Neuronal stem cell (in vitro differentiated cells): Measurements from ENCODE around the gene B3GAT3.
A peak's percentile ranks its signal among the peaks of the same experiment; 100 is the strongest.

ENCODE experiments used
- DNase-seq: peaks from one replicate; pipeline ENCODE4 v3.0.0-alpha.2; 2013; ENCODE audit warnings: low spot score
- H2AFZ ChIP-seq: one replicate; pipeline ENCODE4 v1.6.1; 2013; ENCODE audit warnings: mild to moderate bottlenecking, low read length, inconsistent platforms
- H2AK5ac ChIP-seq: 2 replicates; pipeline ENCODE4 v1.6.1; 2013; ENCODE audit warnings: low read depth, mild to moderate bottlenecking, inconsistent platforms, low read length, moderate library complexity, mixed read lengths
- H2BK120ac ChIP-seq: 2 replicates; pipeline ENCODE4 v1.6.1; 2013; ENCODE audit warnings: low read depth, mild to moderate bottlenecking, inconsistent platforms, low read length, moderate library complexity, mixed read lengths
- H2BK12ac ChIP-seq: one replicate; pipeline ENCODE4 v1.6.1; 2013; ENCODE audit warnings: low read length, inconsistent platforms
- H2BK15ac ChIP-seq: 2 replicates; pipeline ENCODE4 v1.6.1; 2013; ENCODE audit warnings: mild to moderate bottlenecking, low read length, inconsistent platforms, mixed read lengths
- H2BK5ac ChIP-seq: one replicate; pipeline ENCODE4 v1.6.1; 2013; ENCODE audit warnings: inconsistent platforms, mild to moderate bottlenecking, low read length, moderate library complexity
- H3K14ac ChIP-seq: one replicate; pipeline ENCODE4 v1.6.1; 2013; ENCODE audit warnings: low read length, inconsistent platforms
- H3K18ac ChIP-seq: 2 replicates; pipeline ENCODE4 v1.6.1; 2013; ENCODE audit warnings: low read length, inconsistent platforms
- H3K23ac ChIP-seq: 2 replicates; pipeline ENCODE4 v1.6.1; 2013; ENCODE audit warnings: low read depth, mild to moderate bottlenecking, mixed read lengths, low read length, inconsistent platforms; ENCODE audit not compliant: poor library complexity
- H3K27ac ChIP-seq: replicated peaks from 3 replicates; pipeline ENCODE4 v1.5.1; 2013; ENCODE audit warnings: low read length, inconsistent platforms
- H3K27me3 ChIP-seq, 3 experiments: 2 replicates each; pipeline ENCODE4 v1.6.1; 2013; ENCODE audit warnings: low read length in 3 of 3, mild to moderate bottlenecking in 2 of 3, inconsistent platforms in 1 of 3, low read depth in 1 of 3, mixed read lengths in 1 of 3, moderate library complexity in 1 of 3; ENCODE audit not compliant: control insufficient read depth in 3 of 3, insufficient read depth in 3 of 3
- H3K36me3 ChIP-seq, 2 donors: replicated peaks in 1 of 2; 2 replicates each; pipeline ENCODE4 v1.6.1; 2013; ENCODE audit warnings: low read length in 2 of 2; ENCODE audit not compliant: control insufficient read depth in 2 of 2, insufficient read depth in 2 of 2
- H3K4ac ChIP-seq: 2 replicates; pipeline ENCODE4 v1.6.1; 2013; ENCODE audit warnings: inconsistent platforms, mild to moderate bottlenecking, low read length, moderate library complexity
- H3K4me1 ChIP-seq, 2 donors: 1 replicate in 1 of 2; 2 replicates in 1 of 2; pipeline ENCODE4 v1.6.1; 2013; ENCODE audit warnings: low read length in 2 of 2, low read depth in 1 of 2; ENCODE audit not compliant: control insufficient read depth in 2 of 2, insufficient read depth in 1 of 2
- H3K4me2 ChIP-seq: one replicate; pipeline ENCODE4 v1.6.1; 2013; ENCODE audit warnings: mild to moderate bottlenecking, low read length, inconsistent platforms; ENCODE audit not compliant: insufficient read depth, poor library complexity, severe bottlenecking
- H3K4me3 ChIP-seq, 2 donors: 2 replicates each; pipeline ENCODE4 v1.5.1; 2013; ENCODE audit warnings: low read length in 2 of 2, mild to moderate bottlenecking in 2 of 2, inconsistent platforms in 1 of 2, moderate library complexity in 1 of 2
- H3K79me1 ChIP-seq: one replicate; pipeline ENCODE4 v1.6.1; 2013; ENCODE audit warnings: low read depth, mild to moderate bottlenecking, inconsistent platforms, low read length, moderate library complexity
- H3K9ac ChIP-seq: one replicate; pipeline ENCODE4 v1.6.1; 2013; ENCODE audit warnings: mild to moderate bottlenecking, low read depth, low read length, inconsistent platforms; ENCODE audit not compliant: poor library complexity
- H3K9me3 ChIP-seq, 2 donors: replicated peaks in 1 of 2; 2 replicates each; pipeline versions ENCODE3 to v1.6.1; 2013; ENCODE audit warnings: low read length in 2 of 2, mild to moderate bottlenecking in 2 of 2, inconsistent platforms in 1 of 2, low read depth in 1 of 2, mixed read lengths in 1 of 2, moderate library complexity in 1 of 2; ENCODE audit not compliant: control insufficient read depth in 2 of 2, insufficient read depth in 1 of 2
- H4K8ac ChIP-seq: one replicate; pipeline ENCODE4 v1.6.1; 2013; ENCODE audit warnings: low read depth, mild to moderate bottlenecking, inconsistent platforms, low read length, moderate library complexity
- H4K91ac ChIP-seq: one replicate; pipeline ENCODE4 v1.6.1; 2013; ENCODE audit warnings: low read length, low read depth, mild to moderate bottlenecking, inconsistent platforms; ENCODE audit not compliant: poor library complexity
- WGBS, 2 donors: extraction: QIAGEN DNeasy Blood & Tissue Kit; methylation state at CpG; one replicate each; pipeline ENCODE4 v1.1.7; 2013; ENCODE audit warnings: missing lambda C conversion rate in 2 of 2, mixed read lengths in 1 of 2; ENCODE audit not compliant: insufficient read length in 2 of 2, insufficient replicate concordance in 1 of 2; ENCODE audit errors: extremely low coverage in 2 of 2; 5-methylcytosine and 5-hydroxymethylcytosine counted together

B3GAT3 gene

DNA sequence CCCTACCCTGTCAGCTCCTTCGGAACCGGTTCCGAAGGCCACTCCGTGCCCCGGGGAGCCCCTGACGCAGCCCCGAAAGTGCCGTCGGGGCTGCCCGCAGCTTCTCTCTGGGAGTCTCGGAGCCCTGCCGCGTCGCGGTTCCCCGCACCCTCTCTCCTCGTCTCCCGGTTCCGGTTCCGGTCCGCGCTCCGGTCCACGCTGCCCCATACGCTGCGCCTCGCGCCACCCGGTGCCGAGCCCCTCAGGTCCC, 20.7 kb downstream of the B3GAT3 start:
- Histone ChIP-seq H3K9me3 (no peaks in the 10 kb centered on the region), H3K4me2 (peak overlapping the region; percentile 71), H3K79me1 (peaks cover 8% of the 10 kb centered on the region), H2AK5ac (peak overlapping the region; percentile 94), H2BK12ac (peak overlapping the region; percentile 76), H3K27me3 (peaks cover 0 to 17% (median 0%) of the 10 kb centered on the region in 3 experiments), H3K4ac (no peak overlapping the region), H2BK120ac (peak overlapping the region; percentile 65), H2BK5ac (peak overlapping the region; percentile 82), H3K9ac (peak overlapping the region; percentile 97), H3K18ac (peak overlapping the region; percentile 97), H3K14ac (peak overlapping the region; percentile 92), H3K4me1 (peaks cover 19 to 37% of the 10 kb centered on the region in 2 donors), H4K8ac (no peak overlapping the region), H3K4me3 (peak overlapping the region; percentile 84 to 95), H3K23ac (peak overlapping the region; percentile 90), H2BK15ac (peak overlapping the region; percentile 39), H3K36me3 (peaks cover 27 to 54% of the 10 kb centered on the region in 2 donors), H2AFZ (peak overlapping the region; percentile 86), H4K91ac (peak overlapping the region; percentile 5), H3K27ac (peak overlapping the region; percentile 84)
- DNase-seq, result no peak
- WGBS, 2 donors, result no CpG with 5 or more reads among the region's 30 CpGs

DNA sequence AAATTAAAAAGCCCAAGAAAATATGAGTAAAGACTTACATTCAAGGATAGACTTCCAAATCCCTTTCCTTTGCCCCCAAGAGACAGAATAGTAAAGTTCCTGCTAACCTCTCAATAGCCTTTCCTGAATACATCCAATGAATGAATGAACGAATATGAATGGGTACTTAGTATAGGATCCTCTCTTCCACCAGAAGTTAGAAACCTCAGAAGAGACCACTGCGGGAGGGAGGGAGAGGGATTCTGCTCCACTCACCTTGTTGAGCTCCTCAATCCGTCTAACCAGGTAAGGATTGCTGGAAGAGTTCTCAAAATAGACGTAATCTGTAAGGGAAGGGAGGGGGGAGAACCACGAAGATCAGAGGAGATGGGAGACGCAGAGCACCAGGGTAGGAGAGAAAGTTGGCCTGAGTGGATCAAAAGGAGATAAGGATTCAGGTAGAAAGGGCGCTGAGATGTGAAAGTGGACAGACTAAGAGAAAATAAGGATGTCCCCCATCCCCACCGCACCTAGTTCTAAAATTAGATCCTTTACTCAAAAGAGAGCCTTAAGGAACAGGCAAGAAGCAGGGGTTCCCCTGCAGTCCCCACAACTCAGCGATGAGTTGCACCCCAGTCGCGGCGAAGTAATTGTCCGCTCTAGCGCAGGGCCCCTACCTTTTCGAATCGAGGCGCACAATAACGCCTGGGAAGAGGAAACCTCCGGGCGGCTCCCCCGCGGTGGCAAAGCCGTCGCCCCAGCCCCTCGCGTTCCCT, 21.2 kb downstream of the B3GAT3 start:
- no peak overlapping the region for H4K8ac ChIP-seq
- peaks cover 17 to 37% of the 10 kb centered on the region in 2 donors for H3K4me1 ChIP-seq
- no peak overlapping the region for H3K4ac ChIP-seq
- no peaks in the 10 kb centered on the region for H3K9me3 ChIP-seq
- no peak overlapping the region for H2BK15ac ChIP-seq
- peak overlapping the region; percentile 84 to 95 for H3K4me3 ChIP-seq
- peak overlapping the region; percentile 82 for H2BK5ac ChIP-seq
- H3K27ac ChIP-seq, result no peak overlapping the region
- H3K14ac ChIP-seq, result peak overlapping the region; percentile 92
- H3K4me2 ChIP-seq, result peak overlapping the region; percentile 71
- H3K23ac ChIP-seq, result peak overlapping the region; percentile 90
- no peak overlapping the region for H2BK12ac ChIP-seq
- no peak for DNase-seq
- peaks cover 0 to 17% (median 0%) of the 10 kb centered on the region in 3 experiments for H3K27me3 ChIP-seq
- peak overlapping the region; percentile 94 for H2AK5ac ChIP-seq
- H3K36me3 ChIP-seq, result peaks cover 32 to 54% of the 10 kb centered on the region in 2 donors
- peak overlapping the region; percentile 65 for H2BK120ac ChIP-seq
- no peak overlapping the region for H4K91ac ChIP-seq
- H2AFZ ChIP-seq, result peak overlapping the region; percentile 86
- peak overlapping the region; percentile 97 for H3K18ac ChIP-seq
- H3K79me1 ChIP-seq, result peaks cover 8% of the 10 kb centered on the region
- peak overlapping the region; percentile 97 for H3K9ac ChIP-seq
- no CpG with 5 or more reads among the region's 26 CpGs for WGBS, 2 donors

DNA sequence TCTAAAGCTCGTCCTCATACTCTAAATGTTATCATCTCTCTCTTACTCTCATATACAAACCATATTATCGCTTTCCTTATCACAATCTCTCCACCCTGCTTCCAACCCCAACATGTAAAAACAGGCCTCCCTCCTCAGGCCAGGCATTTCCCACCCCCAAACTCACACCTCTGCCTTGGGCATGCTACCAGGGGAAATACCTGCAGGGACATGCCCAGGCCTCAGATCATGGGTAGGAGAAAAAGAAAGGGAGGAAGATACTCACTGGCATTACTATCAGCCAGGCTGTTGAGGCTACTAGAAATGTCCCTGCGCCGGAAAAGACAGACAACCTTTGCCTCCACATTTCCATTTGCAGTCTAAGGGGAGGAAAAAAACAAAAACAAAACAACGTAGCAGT, 21.9 kb downstream of the B3GAT3 start:
- Histone ChIP-seq H3K9ac (no peak overlapping the region), H3K4me2 (no peak overlapping the region), H4K8ac (no peak overlapping the region), H3K4me1 (peaks cover 12 to 32% of the 10 kb centered on the region in 2 donors), H3K27ac (no peak overlapping the region), H2BK120ac (no peak overlapping the region), H3K79me1 (peaks cover 8% of the 10 kb centered on the region), H4K91ac (no peak overlapping the region), H3K18ac (no peak overlapping the region), H3K14ac (no peak overlapping the region), H2AFZ (no peak overlapping the region), H2BK15ac (no peak overlapping the region), H3K4ac (no peak overlapping the region), H3K9me3 (no peaks in the 10 kb centered on the region), H3K23ac (no peak overlapping the region), H3K36me3 (peaks cover 39 to 57% of the 10 kb centered on the region in 2 donors), H2BK5ac (no peak overlapping the region), H2BK12ac (no peak overlapping the region), H3K4me3 (peak overlapping the region in 1 of 2 donors; percentile 84), H2AK5ac (no peak overlapping the region), H3K27me3 (peaks cover 0 to 17% (median 0%) of the 10 kb centered on the region in 3 experiments)
- DNase-seq, result no peak
- 100% methylated on average over 1 to 2 of the region's 5 CpGs for WGBS, 2 donors

DNA sequence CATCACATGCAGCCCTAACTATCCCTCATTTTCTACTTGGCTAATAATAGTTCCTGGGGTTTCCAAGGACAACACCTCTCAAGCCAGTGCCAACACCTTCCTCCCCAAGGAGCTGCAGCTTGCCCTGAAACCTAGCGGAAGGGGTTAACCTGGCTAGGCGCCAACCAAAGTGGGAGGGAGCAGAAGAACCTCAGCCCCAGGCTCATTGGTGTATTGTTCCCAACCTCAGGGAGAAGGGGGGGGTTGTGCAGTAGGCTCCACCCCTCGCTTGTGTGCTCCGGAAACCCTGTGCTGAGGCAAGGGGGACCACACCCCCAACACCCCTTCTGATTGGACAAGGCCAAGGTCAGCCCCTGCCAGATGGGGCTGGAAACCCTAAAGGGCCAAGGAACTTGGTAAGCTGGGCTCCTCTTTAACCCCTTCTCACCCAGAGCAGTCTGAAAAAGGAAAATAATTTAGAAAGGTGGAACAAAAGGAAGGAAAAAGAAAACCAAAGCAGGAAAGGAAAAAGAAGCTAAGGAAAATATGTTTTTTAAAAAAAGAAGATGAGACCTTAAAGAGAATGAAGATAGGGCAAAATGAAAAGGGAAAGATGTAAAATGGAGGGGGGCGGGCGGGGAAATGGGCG, 22.6 kb downstream of the B3GAT3 start:
- Histone ChIP-seq H3K4me3 (peak overlapping the region in 1 of 2 donors; percentile 84), H4K8ac (no peak overlapping the region), H3K79me1 (peaks cover 8% of the 10 kb centered on the region), H2BK5ac (no peak overlapping the region), H3K27me3 (peaks cover 0 to 17% (median 0%) of the 10 kb centered on the region in 3 experiments), H3K18ac (no peak overlapping the region), H3K9ac (no peak overlapping the region), H3K27ac (no peak overlapping the region), H2AK5ac (no peak overlapping the region), H3K9me3 (no peaks in the 10 kb centered on the region), H2BK12ac (no peak overlapping the region), H3K23ac (no peak overlapping the region), H3K4me1 (peaks cover 9 to 25% of the 10 kb centered on the region in 2 donors), H3K14ac (no peak overlapping the region), H3K4me2 (no peak overlapping the region), H2BK120ac (no peak overlapping the region), H4K91ac (no peak overlapping the region), H2AFZ (no peak overlapping the region), H3K36me3 (peaks cover 43 to 64% of the 10 kb centered on the region in 2 donors), H2BK15ac (no peak overlapping the region), H3K4ac (no peak overlapping the region)
- DNase-seq, result peak; percentile 59
- 100% methylated on average over 2 of the region's 7 CpGs; no CpG with 5 or more reads in 1 of the 2 donors for WGBS, 2 donors
